Fibroblast of the conjunctiva (primary cell): Measurements from ENCODE around the gene WDSUB1.

Source experiments
- DNase-seq: peaks from one replicate; pipeline ENCODE4 v3.0.0-alpha.2; 2010; ENCODE audit warnings: low read depth

The WDSUB1 gene

GRCh38 chr2:159195697-159196096, 90.8 kb downstream of the WDSUB1 start:
- no peak for DNase-seq

GRCh38 chr2:159194241-159194640, 92.3 kb downstream of the WDSUB1 start:
- no peak for DNase-seq

GRCh38 chr2:159193791-159194190, 92.7 kb downstream of the WDSUB1 start:
- DNase-seq: no peak

- no peak for DNase-seq
Measured at GRCh38 chr2:159192371-159192918, 94.1 kb downstream of the WDSUB1 start.

- DNase-seq: no peak
Measured at GRCh38 chr2:159188449-159188848, 98.1 kb downstream of the WDSUB1 start.

- DNase-seq: no peak
Measured at GRCh38 chr2:159187106-159187505, 99.4 kb downstream of the WDSUB1 start.

GRCh38 chr2:159186462-159186861, 100.0 kb downstream of the WDSUB1 start:
- no peak for DNase-seq
